HG03469 (cell line): Measurements from ENCODE around the gene CACNA1A.
"Not testable (repeated sequence)": the region's sequence is repeated elsewhere in the genome, so short reads cannot be mapped to it uniquely, and the experiment has no call there.

Source experiments
- ATAC-seq: cut with Tn5 transposase; IDR thresholded peaks from one replicate; pipeline ENCODE4 v1.9.1; 2021; ENCODE audit warnings: mild to moderate bottlenecking, moderate library complexity, moderate number of reproducible peaks; ENCODE audit not compliant: unreplicated experiment

The CACNA1A gene

GRCh38 chr19:13427273-13428051 is 78.8 kb downstream of the CACNA1A start:
- no peak for ATAC-seq

GRCh38 chr19:13425875-13426274 is 80.4 kb downstream of the CACNA1A start:
- ATAC-seq = not testable (repeated sequence)

GRCh38 chr19:13425151-13425550 is 81.1 kb downstream of the CACNA1A start:
- no peak for ATAC-seq

GRCh38 chr19:13420780-13421179 is 85.5 kb downstream of the CACNA1A start:
- no peak for ATAC-seq

GRCh38 chr19:13417054-13417453 is 89.2 kb downstream of the CACNA1A start:
- ATAC-seq = no peak

- ATAC-seq = no peak
These were observed 94.4 kb downstream of the CACNA1A start for GRCh38 chr19:13411899-13412298.

- no peak for ATAC-seq
These were observed 95.3 kb downstream of the CACNA1A start for GRCh38 chr19:13410946-13411345.

GRCh38 chr19:13408889-13409518 is 97.3 kb downstream of the CACNA1A start:
- ATAC-seq = no peak

GRCh38 chr19:13404236-13404635 is 102.0 kb downstream of the CACNA1A start:
- no peak for ATAC-seq

- ATAC-seq = no peak
These were observed 104.9 kb downstream of the CACNA1A start for GRCh38 chr19:13401388-13401787.

- no peak for ATAC-seq
These were observed 106.0 kb downstream of the CACNA1A start for GRCh38 chr19:13400296-13400695.

- no peak for ATAC-seq
These were observed 106.5 kb downstream of the CACNA1A start for GRCh38 chr19:13399746-13400145.

GRCh38 chr19:13398780-13399726 is 107.2 kb downstream of the CACNA1A start:
- no peak for ATAC-seq

GRCh38 chr19:13398182-13398581 is 108.1 kb downstream of the CACNA1A start:
- ATAC-seq = no peak

GRCh38 chr19:13396250-13397080 is 109.8 kb downstream of the CACNA1A start:
- ATAC-seq = no peak

GRCh38 chr19:13382633-13382938 is 123.7 kb downstream of the CACNA1A start:
- ATAC-seq = no peak

GRCh38 chr19:13381827-13382632 is 124.2 kb downstream of the CACNA1A start:
- ATAC-seq = no peak

GRCh38 chr19:13376537-13376936 is 129.7 kb downstream of the CACNA1A start:
- ATAC-seq = no peak

- no peak for ATAC-seq
These were observed 132.7 kb downstream of the CACNA1A start for GRCh38 chr19:13373599-13373998.

GRCh38 chr19:13370948-13371347 is 135.3 kb downstream of the CACNA1A start:
- no peak for ATAC-seq
